ENCODE measurements around the gene ANXA4. TPM values are rescaled to one million over a fixed set of nuclear protein-coding genes. Genes with fewer than 3 reads are reported as not detected.

ANXA4 gene
- total and polyA plus RNA-seq, 2 of the 13 experiments (the other 11 are each of a cell fraction or from before 2014, with no cell fraction given), result 155 to 168 TPM

DNA sequence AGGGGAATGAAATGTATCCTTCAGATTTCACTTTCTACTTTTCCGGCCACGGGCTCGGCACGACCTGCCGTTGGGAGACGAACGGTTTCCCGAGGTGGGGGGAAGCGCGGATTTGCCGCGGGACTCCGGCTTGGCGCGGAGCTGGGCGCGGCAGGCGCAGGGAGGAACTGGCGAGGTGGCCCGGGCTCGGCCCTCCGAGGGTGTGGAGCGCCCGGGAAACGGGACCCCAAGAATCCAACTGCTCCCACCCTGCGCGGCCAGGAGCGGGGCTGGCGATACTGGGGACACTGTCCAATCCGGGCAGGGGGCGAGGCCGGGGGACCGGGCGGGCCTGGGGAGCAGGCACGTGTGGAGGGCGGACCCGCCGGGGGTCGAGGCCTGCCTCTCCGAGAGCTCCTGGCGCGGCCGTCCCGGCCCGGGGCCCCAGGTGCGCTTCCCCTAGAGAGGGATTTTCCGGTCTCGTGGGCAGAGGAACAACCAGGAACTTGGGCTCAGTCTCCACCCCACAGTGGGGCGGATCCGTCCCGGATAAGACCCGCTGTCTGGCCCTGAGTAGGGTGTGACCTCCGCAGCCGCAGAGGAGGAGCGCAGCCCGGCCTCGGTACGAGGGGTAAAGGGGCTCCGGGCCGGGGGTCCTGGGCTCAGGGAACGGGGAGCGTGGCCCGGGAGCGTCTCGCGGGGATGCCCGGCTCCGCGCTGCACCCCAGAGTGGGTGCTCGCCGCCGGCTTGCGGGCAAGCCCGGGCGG, at the start of gene ANXA4 (continued):
- TF ChIP-seq, protein P1, sequence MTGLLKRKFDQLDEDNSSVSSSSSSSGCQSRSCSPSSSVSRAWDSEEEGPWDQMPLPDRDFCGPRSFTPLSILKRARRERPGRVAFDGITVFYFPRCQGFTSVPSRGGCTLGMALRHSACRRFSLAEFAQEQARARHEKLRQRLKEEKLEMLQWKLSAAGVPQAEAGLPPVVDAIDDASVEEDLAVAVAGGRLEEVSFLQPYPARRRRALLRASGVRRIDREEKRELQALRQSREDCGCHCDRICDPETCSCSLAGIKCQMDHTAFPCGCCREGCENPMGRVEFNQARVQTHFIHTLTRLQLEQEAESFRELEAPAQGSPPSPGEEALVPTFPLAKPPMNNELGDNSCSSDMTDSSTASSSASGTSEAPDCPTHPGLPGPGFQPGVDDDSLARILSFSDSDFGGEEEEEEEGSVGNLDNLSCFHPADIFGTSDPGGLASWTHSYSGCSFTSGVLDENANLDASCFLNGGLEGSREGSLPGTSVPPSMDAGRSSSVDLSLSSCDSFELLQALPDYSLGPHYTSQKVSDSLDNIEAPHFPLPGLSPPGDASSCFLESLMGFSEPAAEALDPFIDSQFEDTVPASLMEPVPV (CRISPR knock-in tag; IDR thresholded peaks at IDR 0.05), result no peak; the same call in 1 of the 2 replicates
- TF ChIP-seq POLR2G (IDR thresholded peaks at IDR 0.05; ENCODE audit: low read depth, low read length) (peak; percentile 93), ZNF460 (CRISPR knock-in tag; IDR thresholded peaks at IDR 0.05; ENCODE audit: borderline replicate concordance) (no peak; the same call in 1 of the 2 replicates), SMARCC2 (IDR thresholded peaks at IDR 0.05) (no peak), DMAP1 (CRISPR knock-in tag; IDR thresholded peaks at IDR 0.05) (peak; percentile 85), ZNF572 (CRISPR knock-in tag; IDR thresholded peaks at IDR 0.05) (no peak), GABPB1 (CRISPR knock-in tag; IDR thresholded peaks at IDR 0.05) (peak; percentile 90), ERF (CRISPR knock-in tag; IDR thresholded peaks at IDR 0.05) (peak; percentile 81; the same call in 1 of the 2 replicates), POLR2AphosphoS5 (IDR thresholded peaks at IDR 0.05; ENCODE audit: low read depth, low read length) (peak; percentile 86), ARNT (IDR thresholded peaks at IDR 0.05) (no peak), SOX6 (IDR thresholded peaks at IDR 0.05) (no peak), SOX6 (CRISPR knock-in tag; IDR thresholded peaks at IDR 0.05) (peak; percentile 72), SNRNP70 (IDR thresholded peaks at IDR 0.05; ENCODE audit: low read depth, low read length) (no peak), ZNF570 (CRISPR knock-in tag; IDR thresholded peaks at IDR 0.05; ENCODE audit: borderline replicate concordance) (peak; percentile 73; the same call in 1 of the 2 replicates), ZNF253 (CRISPR knock-in tag; IDR thresholded peaks at IDR 0.05; ENCODE audit: borderline replicate concordance) (peak; percentile 65; the same call in 1 of the 2 replicates), GTF3A (CRISPR knock-in tag; conservative IDR thresholded peaks at IDR 0.05) (peak; percentile 94), LCORL (IDR thresholded peaks at IDR 0.05) (no peak), LCORL (CRISPR knock-in tag; IDR thresholded peaks at IDR 0.05) (peak; percentile 96)
- TF ChIP-seq, protein P2, sequence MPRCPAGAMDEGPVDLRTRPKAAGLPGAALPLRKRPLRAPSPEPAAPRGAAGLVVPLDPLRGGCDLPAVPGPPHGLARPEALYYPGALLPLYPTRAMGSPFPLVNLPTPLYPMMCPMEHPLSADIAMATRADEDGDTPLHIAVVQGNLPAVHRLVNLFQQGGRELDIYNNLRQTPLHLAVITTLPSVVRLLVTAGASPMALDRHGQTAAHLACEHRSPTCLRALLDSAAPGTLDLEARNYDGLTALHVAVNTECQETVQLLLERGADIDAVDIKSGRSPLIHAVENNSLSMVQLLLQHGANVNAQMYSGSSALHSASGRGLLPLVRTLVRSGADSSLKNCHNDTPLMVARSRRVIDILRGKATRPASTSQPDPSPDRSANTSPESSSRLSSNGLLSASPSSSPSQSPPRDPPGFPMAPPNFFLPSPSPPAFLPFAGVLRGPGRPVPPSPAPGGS (CRISPR knock-in tag; IDR thresholded peaks at IDR 0.05), result peak; percentile 87; the same call in 1 of the 2 replicates
- TF ChIP-seq, protein P3, sequence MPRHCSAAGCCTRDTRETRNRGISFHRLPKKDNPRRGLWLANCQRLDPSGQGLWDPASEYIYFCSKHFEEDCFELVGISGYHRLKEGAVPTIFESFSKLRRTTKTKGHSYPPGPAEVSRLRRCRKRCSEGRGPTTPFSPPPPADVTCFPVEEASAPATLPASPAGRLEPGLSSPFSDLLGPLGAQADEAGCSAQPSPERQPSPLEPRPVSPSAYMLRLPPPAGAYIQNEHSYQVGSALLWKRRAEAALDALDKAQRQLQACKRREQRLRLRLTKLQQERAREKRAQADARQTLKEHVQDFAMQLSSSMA (CRISPR knock-in tag; IDR thresholded peaks at IDR 0.05), result peak; percentile 93
- TF ChIP-seq, protein P4, sequence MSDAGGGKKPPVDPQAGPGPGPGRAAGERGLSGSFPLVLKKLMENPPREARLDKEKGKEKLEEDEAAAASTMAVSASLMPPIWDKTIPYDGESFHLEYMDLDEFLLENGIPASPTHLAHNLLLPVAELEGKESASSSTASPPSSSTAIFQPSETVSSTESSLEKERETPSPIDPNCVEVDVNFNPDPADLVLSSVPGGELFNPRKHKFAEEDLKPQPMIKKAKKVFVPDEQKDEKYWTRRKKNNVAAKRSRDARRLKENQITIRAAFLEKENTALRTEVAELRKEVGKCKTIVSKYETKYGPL (CRISPR knock-in tag; IDR thresholded peaks at IDR 0.05), result peak; percentile 37; the same call in 1 of the 2 replicates
- TF ChIP-seq, protein P5, sequence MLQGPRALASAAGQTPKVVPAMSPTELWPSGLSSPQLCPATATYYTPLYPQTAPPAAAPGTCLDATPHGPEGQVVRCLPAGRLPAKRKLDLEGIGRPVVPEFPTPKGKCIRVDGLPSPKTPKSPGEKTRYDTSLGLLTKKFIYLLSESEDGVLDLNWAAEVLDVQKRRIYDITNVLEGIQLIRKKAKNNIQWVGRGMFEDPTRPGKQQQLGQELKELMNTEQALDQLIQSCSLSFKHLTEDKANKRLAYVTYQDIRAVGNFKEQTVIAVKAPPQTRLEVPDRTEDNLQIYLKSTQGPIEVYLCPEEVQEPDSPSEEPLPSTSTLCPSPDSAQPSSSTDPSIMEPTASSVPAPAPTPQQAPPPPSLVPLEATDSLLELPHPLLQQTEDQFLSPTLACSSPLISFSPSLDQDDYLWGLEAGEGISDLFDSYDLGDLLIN (CRISPR knock-in tag; IDR thresholded peaks at IDR 0.05; ENCODE audit: borderline replicate concordance), result no peak; the same call in 1 of the 2 replicates
- TF ChIP-seq, protein P6, sequence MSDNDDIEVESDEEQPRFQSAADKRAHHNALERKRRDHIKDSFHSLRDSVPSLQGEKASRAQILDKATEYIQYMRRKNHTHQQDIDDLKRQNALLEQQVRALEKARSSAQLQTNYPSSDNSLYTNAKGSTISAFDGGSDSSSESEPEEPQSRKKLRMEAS (IDR thresholded peaks at IDR 0.05), result peak; percentile 93
- TF ChIP-seq, protein P7, sequence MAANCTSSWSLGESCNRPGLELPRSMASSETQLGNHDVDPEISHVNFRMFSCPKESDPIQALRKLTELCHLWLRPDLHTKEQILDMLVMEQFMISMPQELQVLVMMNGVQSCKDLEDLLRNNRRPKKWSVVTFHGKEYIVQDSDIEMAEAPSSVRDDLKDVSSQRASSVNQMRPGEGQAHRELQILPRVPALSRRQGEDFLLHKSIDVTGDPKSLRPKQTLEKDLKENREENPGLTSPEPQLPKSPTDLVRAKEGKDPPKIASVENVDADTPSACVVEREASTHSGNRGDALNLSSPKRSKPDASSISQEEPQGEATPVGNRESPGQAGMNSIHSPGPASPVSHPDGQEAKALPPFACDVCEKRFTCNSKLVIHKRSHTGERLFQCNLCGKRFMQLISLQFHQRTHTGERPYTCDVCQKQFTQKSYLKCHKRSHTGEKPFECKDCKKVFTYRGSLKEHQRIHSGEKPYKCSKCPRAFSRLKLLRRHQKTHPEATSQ (CRISPR knock-in tag; IDR thresholded peaks at IDR 0.05; ENCODE audit: borderline replicate concordance), result 0 out of 2 replicates have a peak, but pooled peaks have one; percentile 42

Measured in HepG2 (cell line).